SJCRH30 (cell line): ENCODE data around the gene IFNA16. TPM values are rescaled to one million over a fixed set of nuclear protein-coding genes. Genes with fewer than 3 reads are reported as not detected.
"Not testable (repeated sequence)": the region's sequence is repeated elsewhere in the genome, so short reads cannot be mapped to it uniquely, and the experiment has no call there.

Experiments
- DNase-seq, 2 experiments: peaks; one replicate each; pipeline ENCODE4 v3.0.0-alpha.2; 2015 to 2020
- H3K27ac ChIP-seq: fragments of 250-450 bp; sonication (Bioruptor Pico); 2 replicates; pipeline ENCODE4 v1.5.1; 2020; ENCODE audit warnings: mild to moderate bottlenecking, moderate library complexity
- H3K27me3 ChIP-seq: fragments of 250-450 bp; sonication (Bioruptor Pico); 2 replicates; pipeline ENCODE4 v1.5.1; 2020; ENCODE audit warnings: mild to moderate bottlenecking, moderate library complexity
- H3K36me3 ChIP-seq: fragments of 250-450 bp; sonication (Bioruptor Pico); 2 replicates; pipeline ENCODE4 v1.5.1; 2020; ENCODE audit warnings: mild to moderate bottlenecking, moderate library complexity
- H3K4me1 ChIP-seq: fragments of 250-450 bp; sonication (Bioruptor Pico); 2 replicates; pipeline ENCODE4 v1.5.1; 2020; ENCODE audit warnings: mild to moderate bottlenecking, moderate library complexity
- H3K4me3 ChIP-seq: fragments of 250-450 bp; sonication (Bioruptor Pico); 2 replicates; pipeline ENCODE4 v1.5.1; 2020; ENCODE audit warnings: mild to moderate bottlenecking, moderate library complexity
- H3K9me3 ChIP-seq: fragments of 250-450 bp; sonication (Bioruptor Pico); replicated peaks from 2 replicates; pipeline ENCODE4 v1.5.1; 2020; ENCODE audit warnings: mild to moderate bottlenecking, moderate library complexity
- total RNA-seq: library from RNA; depleted of rRNA; stranded (reverse); fragments of >200 nt; shearing (Covaris generic); gene quantifications from 2 replicates; pipeline ENCODE4 v1.2.3, GENCODE V29; 2014; rRNA removed

Gene IFNA16
- total RNA-seq, result not detected in 2 replicates

DNA sequence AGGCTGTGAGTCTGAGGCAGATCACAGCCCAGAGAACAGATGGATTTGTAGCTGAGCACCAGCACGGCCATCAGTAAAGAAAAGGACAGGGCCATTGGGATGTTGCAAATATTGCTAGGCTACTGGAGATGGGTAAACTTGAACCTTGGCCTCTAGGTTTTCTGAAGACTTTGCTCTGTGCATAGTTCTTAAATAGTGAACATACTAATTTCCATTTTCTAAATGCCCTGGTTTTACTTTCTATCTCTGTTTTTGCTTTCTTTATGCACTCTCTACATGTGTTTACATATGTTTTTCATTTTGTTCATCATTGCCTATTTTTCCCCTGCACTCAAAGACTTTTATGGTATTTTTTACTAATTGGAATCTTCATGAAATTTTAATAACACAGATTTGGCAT lies at the start of gene IFNA16:
TSS of gene IFNA16 (minus strand) at position 101 of the 400 bp plus-strand sequence. CDS start at position 95, 6 bp downstream.
- not testable (repeated sequence) for H3K9me3 ChIP-seq, H3K27ac ChIP-seq, H3K27me3 ChIP-seq, H3K4me1 ChIP-seq, H3K36me3 ChIP-seq, DNase-seq, H3K4me3 ChIP-seq

DNA sequence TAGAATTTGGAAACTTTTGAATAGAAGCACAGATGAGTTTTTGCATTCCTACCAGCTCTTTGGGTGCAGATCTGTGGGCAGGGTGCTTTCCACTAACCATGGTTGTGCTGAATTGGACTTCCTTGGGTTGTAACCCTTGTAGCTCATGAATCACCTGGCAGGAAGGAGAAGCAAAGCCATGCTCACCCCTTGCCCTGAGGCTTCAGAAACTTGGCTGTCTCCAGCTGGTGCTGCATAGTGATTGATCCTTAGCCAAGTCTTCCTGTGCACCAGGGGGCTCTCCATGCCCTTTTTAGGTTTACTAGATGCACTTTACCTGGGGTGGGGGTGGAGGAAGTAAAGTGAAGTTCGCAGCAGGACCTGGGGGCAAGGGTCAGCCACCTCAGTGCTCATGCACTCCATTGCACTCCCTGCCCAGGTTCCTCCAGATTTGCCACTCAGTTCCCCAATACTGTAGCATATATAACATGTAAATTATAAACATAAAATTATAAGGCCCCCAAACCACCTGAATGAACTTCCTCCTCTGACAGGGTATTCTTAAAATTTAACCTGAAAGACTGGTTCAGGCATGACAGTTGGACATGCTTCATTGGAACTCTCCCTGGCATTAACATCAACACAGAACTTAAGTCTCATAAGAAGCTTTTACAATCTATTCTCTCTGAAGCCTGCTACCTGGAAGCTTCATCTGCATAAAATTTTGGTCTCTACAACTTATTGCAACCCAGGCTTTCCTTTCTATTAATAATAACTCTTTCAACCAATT lies 48.5 kb upstream of the IFNA16 start:
- no peak overlapping the region for H3K4me3 ChIP-seq
- no peaks in the 10 kb centered on the region for H3K27me3 ChIP-seq
- H3K36me3 ChIP-seq, result no peaks in the 10 kb centered on the region
- no peak overlapping the region for H3K27ac ChIP-seq
- no peaks in the 10 kb centered on the region for H3K4me1 ChIP-seq
- no peaks in the 10 kb centered on the region for H3K9me3 ChIP-seq
- no peak for DNase-seq

DNA sequence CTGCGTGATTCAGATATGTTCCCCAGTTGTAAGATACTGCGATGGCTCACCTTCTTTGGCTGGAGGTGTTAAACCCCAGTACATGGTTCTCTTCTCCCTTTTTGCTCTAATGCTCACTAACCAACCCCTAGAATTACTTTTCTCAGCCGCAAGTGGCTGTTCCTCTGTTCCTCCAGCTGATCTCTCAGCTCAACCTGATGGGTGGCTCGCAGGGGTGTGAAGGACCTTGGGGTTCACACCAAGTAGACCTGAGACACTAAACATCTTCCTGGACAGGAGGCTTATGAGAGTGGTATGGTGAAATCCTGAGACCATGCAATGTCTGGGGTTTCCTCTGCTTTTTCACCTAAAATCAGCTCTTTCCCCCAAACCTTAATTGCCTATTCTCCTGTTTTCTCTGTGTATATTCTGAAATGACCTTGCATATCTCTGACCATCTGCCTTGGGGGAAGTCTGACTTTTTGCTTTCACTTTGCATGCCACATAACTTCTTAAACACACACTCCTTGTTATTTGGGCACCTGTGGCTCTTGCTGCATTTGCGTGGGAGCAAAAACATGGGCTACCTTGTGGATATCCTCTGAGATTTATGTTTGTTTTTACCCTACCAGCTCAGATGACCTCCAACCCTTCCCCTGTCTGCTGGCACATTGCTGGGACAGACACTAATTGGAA lies 38.6 kb upstream of the IFNA16 start:
- H3K9me3 ChIP-seq, result no peaks in the 10 kb centered on the region
- no peak overlapping the region for H3K27ac ChIP-seq
- DNase-seq, result no peak
- no peak overlapping the region for H3K4me3 ChIP-seq
- H3K4me1 ChIP-seq, result no peaks in the 10 kb centered on the region
- no peaks in the 10 kb centered on the region for H3K36me3 ChIP-seq
- peaks cover 3% of the 10 kb centered on the region; the same call in 1 of the 2 replicates for H3K27me3 ChIP-seq

DNA sequence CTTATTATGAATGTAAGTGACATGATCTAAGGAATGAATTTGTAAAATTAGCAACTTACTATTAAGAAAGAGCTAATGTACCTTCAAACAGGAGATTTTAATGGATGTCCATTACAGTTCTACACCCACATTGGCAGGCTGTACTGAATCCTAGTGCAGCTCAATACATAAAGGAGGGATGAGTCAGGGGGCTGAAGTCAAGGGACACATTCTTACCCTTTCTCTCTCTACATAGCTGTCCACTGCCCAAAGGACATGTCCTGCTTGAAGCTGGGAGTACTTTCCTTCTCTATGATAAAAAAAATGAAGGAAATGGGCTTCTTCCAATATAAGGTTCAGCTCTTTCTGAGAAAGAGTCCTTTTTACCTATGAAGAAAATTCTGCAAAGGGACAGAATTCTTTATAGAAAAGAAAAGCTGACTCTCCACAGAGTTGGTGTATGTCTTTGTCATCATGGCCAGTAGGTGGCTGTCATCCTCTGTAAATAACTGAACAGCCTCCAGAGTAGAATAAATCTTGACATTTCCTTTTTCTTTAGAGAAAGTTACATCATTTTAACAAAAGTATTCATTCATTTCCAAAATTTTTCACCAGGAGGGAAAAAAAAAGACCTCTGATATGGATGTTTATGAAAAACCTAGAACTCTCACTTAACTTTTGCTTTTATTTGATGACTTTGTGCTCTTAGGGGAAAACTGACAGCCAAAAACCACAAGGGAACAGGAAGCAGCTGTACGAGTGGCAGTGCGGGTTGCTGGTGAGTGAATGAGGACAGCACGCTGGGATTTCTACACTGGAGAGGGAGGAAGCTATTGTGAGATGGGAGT lies 35.8 kb upstream of the IFNA16 start:
- Histone ChIP-seq H3K27ac (no peak overlapping the region), H3K4me1 (no peaks in the 10 kb centered on the region), H3K9me3 (no peaks in the 10 kb centered on the region), H3K4me3 (no peak overlapping the region), H3K36me3 (no peaks in the 10 kb centered on the region), H3K27me3 (peaks cover 3% of the 10 kb centered on the region; the same call in 1 of the 2 replicates)
- peak; percentile 35 to 63 for DNase-seq

DNA sequence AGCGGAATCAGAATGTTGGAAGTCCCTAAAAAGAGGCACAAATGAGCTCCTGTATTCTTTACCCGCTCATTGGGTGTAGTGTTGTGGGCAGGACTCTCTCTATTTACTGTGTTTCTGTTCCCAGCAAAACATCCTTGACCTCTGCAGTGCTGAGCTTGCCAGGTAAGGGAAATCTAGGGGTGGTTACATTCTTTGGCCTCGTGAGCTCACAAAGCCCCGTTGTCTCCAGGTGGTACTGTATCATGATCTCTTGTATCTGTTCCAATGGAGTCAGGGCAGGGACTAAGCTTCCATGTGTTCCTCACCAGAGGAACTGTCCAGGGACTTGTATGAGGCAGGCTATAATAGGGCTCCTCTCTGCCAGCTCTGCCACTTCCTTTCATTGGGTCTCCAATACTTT lies 34.5 kb upstream of the IFNA16 start:
- DNase-seq, result no peak
- Histone ChIP-seq H3K4me1 (no peaks in the 10 kb centered on the region), H3K27ac (no peak overlapping the region), H3K27me3 (peaks cover 3% of the 10 kb centered on the region; the same call in 1 of the 2 replicates), H3K36me3 (no peaks in the 10 kb centered on the region), H3K9me3 (no peaks in the 10 kb centered on the region), H3K4me3 (no peak overlapping the region)

DNA sequence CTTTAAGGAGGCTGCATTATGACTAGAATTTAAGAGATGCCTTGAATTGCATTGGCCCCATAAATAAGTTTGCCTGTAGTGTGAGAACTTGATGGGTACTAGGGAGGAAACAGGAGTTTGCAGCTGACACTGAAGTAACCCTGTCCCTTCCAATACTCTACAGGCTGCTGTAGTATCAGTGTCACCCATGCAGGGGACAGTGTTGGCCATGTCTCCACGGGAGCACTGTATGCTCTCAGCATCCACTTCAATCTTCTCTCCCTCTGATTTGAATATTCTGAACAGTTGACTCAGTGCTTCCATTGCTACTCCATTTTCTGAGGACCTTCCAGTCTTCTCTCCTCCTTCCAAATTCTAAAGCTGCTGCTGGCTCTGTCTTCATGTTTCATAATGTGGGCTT lies 34.1 kb upstream of the IFNA16 start:
- no peaks in the 10 kb centered on the region for H3K9me3 ChIP-seq
- H3K36me3 ChIP-seq, result no peaks in the 10 kb centered on the region
- no peak for DNase-seq
- no peak overlapping the region for H3K27ac ChIP-seq
- H3K4me3 ChIP-seq, result no peak overlapping the region
- peaks cover 3% of the 10 kb centered on the region; the same call in 1 of the 2 replicates for H3K27me3 ChIP-seq
- H3K4me1 ChIP-seq, result no peaks in the 10 kb centered on the region

DNA sequence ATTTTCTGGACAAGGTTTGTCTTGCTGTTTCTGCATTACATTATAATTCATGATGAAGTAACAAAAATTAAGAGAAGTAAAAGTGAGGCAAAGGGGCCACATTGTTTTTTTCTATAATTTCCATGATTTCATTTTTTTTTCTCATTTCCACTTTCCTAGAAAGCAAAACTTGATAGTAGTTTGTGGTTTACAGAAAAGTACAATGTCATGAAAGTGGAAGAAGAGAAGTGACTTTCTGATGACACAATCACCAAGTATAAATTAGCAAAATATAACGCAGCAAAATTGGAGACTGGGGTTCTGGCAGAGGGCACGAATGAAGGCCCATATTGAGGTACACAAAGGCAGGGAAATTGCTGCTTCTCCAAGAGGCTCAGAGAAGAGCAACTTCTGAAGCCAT lies 27.7 kb upstream of the IFNA16 start:
- H3K36me3 ChIP-seq, result no peaks in the 10 kb centered on the region
- H3K4me3 ChIP-seq, result no peak overlapping the region
- H3K9me3 ChIP-seq, result no peaks in the 10 kb centered on the region
- DNase-seq, result no peak
- no peaks in the 10 kb centered on the region for H3K27me3 ChIP-seq
- H3K4me1 ChIP-seq, result no peaks in the 10 kb centered on the region
- H3K27ac ChIP-seq, result no peak overlapping the region

DNA sequence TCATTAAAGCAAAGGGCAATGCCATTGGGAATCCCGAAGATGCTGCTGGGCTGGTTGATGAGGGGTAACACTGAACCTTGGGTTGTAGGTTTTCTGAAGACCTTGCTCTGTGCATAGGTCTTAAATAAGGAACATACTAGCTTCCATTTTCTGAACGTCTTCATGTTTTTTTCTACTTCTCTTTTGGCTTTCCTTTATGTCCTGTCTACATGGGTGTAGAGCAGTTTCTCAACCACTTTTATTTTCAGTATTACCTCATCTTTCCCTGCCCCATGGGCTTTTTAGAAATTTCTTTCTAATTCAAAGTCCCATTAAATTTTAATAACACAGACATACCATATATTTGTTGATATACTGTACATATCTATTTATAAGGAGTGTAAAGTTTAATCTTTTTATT lies 22.8 kb upstream of the IFNA16 start, which contains the start of gene IFNA14:
TSS of gene IFNA14 (minus strand) at position 95 of the 400 bp plus-strand sequence. CDS start at position 25, 70 bp downstream.
- DNase-seq, result no peak

DNA sequence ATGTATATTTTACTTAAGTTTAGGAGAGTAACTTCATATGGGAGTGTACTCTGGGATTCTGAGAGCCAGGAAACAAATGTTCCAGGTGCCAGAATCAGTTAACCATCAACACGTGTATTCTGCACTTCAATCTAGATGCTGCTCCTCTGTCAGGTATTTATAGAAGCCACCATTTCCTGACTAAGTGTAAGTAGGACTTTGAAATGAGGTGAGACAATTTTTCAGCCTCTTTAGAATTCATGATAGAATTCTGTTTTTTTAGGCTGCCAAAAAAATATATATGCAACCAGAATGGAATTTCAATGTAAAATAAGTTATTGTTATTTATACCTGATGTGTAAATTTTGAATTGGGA lies 19.2 kb upstream of the IFNA16 start:
- not testable (repeated sequence) for H3K4me1 ChIP-seq, H3K9me3 ChIP-seq, H3K27ac ChIP-seq, H3K4me3 ChIP-seq, H3K36me3 ChIP-seq, DNase-seq, H3K27me3 ChIP-seq

More for the DNA sequence above, 22.8 kb upstream of the IFNA16 start, which contains the start of gene IFNA14:
- Histone ChIP-seq H3K9me3 (no peaks in the 10 kb centered on the region), H3K27me3 (no peaks in the 10 kb centered on the region), H3K4me1 (no peaks in the 10 kb centered on the region), H3K27ac (no peak within 1 kb of the TSS), H3K4me3 (no peak within 1 kb of the TSS), H3K36me3 (no peaks in the 10 kb centered on the region)

DNA sequence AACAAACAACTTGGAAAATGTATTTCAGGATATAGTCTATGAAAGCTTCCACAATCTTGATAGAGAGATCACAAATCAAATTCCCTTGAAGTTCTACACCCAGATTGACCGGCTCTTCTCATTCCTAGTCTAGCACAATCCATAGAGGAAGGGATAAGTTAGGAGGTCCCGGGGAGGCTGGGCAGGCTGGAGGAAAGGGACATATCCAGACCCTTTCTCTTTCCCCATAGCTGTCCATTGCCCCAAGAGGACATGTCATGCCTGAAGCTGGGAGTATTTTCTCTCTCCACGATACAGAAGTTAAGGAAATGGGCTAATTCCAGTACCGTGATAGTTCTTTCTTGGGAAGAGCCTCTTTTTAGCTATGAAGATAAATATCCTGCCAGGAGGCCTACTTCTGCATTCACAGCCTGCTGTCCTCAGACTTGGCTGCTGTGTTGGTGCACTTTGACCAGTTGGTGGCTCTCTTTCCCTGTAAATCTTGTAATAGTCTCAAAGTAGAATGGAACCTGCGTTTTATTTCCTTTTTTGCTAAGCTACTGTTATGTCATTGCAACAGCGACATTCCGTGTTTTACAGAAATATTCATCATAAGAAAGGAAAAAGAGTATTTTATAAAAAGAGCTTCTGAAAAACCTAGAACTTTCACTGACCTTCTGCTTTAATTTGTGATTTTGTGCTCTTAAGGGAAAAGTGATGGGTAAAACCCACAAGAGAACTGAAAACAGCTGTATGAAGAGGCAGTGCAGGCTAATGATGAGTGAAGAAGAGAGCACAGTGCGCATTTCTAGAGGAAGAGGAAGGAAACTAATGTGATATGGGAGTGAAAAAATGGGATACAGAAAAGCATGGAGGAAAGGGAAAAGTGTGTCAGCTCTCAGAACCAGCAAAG lies 18.6 kb upstream of the IFNA16 start:
- not testable (repeated sequence) for H3K27ac ChIP-seq, H3K4me1 ChIP-seq, H3K36me3 ChIP-seq, H3K9me3 ChIP-seq, H3K27me3 ChIP-seq, H3K4me3 ChIP-seq
- peak in 1 of 2 experiments; percentile 52 for DNase-seq

DNA sequence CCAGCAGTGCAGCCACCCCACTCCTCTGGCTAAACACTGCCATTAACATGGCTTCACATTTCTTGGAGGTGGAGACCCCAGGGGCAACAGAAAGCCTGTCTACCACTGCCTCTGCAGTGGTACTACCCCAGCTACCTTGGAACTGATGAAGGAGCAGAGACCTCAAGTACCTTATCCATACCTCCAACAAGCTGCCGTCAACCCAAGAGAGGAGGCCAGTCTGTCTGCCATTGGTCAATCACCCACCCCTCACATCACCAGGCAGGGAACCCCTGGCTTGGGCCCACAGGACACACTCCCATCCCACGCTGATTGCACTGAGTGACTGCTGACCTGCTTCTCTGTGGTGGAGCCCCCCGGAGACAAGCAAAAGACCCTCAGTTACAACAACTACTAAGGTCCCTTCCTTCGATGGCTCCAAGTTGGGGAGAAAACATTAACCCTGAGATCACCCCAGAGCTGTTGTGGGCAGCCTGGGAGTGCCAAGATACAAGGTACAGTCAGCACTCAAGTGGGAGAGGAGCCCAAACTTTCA lies 17.1 kb upstream of the IFNA16 start:
- Histone ChIP-seq H3K4me1 (no peaks in the 10 kb centered on the region), H3K9me3 (no peaks in the 10 kb centered on the region)

DNA sequence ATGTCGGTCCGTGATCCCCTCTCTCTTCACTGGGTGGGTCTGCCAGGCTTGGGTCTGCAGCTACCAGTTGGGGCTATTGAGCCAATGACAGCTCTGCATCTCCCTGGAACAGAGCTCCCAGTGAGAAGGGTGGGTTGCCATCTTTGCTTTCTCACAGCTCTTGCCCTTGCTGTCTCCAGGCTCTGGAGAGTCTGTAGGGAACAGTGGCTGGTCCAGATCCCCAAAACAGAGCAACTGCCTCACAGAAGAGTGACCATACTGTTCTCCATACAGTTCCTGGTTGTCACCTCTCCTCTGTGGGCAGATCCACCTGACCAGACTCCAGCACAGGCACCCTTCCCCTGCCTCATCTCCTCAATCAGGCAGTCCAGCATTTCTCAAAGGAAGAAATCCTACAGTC lies 16.1 kb upstream of the IFNA16 start:
- Histone ChIP-seq H3K9me3 (no peaks in the 10 kb centered on the region), H3K27ac (no peak overlapping the region), H3K27me3 (no peaks in the 10 kb centered on the region), H3K4me1 (no peaks in the 10 kb centered on the region), H3K4me3 (no peak overlapping the region), H3K36me3 (no peaks in the 10 kb centered on the region)
- no peak for DNase-seq

More for the DNA sequence above, 17.1 kb upstream of the IFNA16 start:
- DNase-seq, result no peak
- Histone ChIP-seq H3K4me3 (no peak overlapping the region), H3K27ac (no peak overlapping the region), H3K36me3 (no peaks in the 10 kb centered on the region), H3K27me3 (no peaks in the 10 kb centered on the region)

DNA sequence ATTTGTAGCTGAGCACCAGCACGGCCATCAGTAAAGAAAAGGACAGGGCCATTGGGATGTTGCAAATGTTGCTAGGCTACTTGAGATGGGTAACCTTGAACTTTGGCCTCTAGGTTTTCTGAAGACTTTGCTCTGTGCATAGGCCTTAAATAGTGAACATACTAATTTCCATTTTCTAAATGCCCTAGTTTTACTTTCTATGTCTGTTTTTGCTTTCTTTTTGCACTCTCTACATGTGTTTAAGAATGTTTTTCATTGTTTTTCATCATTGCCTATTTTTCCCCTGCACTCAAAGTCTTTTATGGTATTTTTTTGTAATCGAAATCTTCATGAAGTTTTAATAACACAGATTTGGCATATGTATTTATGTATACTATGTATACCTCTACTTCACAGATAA lies 11.0 kb upstream of the IFNA16 start, which contains the start of gene IFNA17:
TSS of gene IFNA17 (minus strand) at position 101 of the 400 bp plus-strand sequence. CDS start at position 52, 49 bp downstream.
- no peak within 1 kb of the TSS for H3K27ac ChIP-seq
- DNase-seq, result no peak
- H3K9me3 ChIP-seq, result no peaks in the 10 kb centered on the region
- no peaks in the 10 kb centered on the region for H3K4me1 ChIP-seq
- no peak within 1 kb of the TSS for H3K4me3 ChIP-seq
- H3K27me3 ChIP-seq, result no peaks in the 10 kb centered on the region
- no peaks in the 10 kb centered on the region for H3K36me3 ChIP-seq
